Measurements from ENCODE around the gene CIITA.

DNA sequence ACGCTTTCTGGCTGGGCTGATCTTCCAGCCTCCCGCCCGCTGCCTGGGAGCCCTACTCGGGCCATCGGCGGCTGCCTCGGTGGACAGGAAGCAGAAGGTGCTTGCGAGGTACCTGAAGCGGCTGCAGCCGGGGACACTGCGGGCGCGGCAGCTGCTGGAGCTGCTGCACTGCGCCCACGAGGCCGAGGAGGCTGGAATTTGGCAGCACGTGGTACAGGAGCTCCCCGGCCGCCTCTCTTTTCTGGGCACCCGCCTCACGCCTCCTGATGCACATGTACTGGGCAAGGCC lies 30.7 kb downstream of the CIITA start:
- TF ChIP-seq CTCF (IDR thresholded peaks at IDR 0.05) (no peak), POLR2A (IDR thresholded peaks at IDR 0.05) (no peak), EP300 (IDR thresholded peaks at IDR 0.05; ENCODE audit: low read depth) (no peak), POLR2AphosphoS5 (IDR thresholded peaks at IDR 0.05) (no peak)

Measured in transverse colon (tissue), 4 donors.